NB4 (cell line): ENCODE data around the gene GNA12.

Experiments
- DNase-seq: peaks from one replicate; pipeline ENCODE4 v3.0.0; 2010; ENCODE audit warnings: low read depth
- H3K4me3 ChIP-seq: one replicate; pipeline ENCODE4 v1.5.1; 2011; ENCODE audit warnings: mild to moderate bottlenecking, low read depth, low read length, moderate library complexity
- CTCF ChIP-seq: IDR thresholded peaks from one replicate; pipeline ENCODE4 v1.5.1; 2012; ENCODE audit warnings: low read depth, low read length
- MAX ChIP-seq: IDR thresholded peaks from 2 replicates; pipeline ENCODE4 v1.6.1; 2011; ENCODE audit warnings: low read depth, low read length
- MYC ChIP-seq: IDR thresholded peaks from 2 replicates; pipeline ENCODE4 v1.6.1; 2011; ENCODE audit warnings: low read depth, low read length
- POLR2A ChIP-seq: IDR thresholded peaks from 2 replicates; pipeline ENCODE4 v1.6.1; 2011; ENCODE audit warnings: mild to moderate bottlenecking; ENCODE audit not compliant: insufficient read length; ENCODE audit errors: extremely low read depth

The GNA12 gene

GRCh38 chr7:2705371-2706096 is 138.6 kb downstream of the GNA12 start:
- TF ChIP-seq MYC (no peak), CTCF (no peak), POLR2A (no peak), MAX (no peak)
- DNase-seq, result no peak
- no peak overlapping the region for H3K4me3 ChIP-seq

- no peak overlapping the region for H3K4me3 ChIP-seq
- TF ChIP-seq POLR2A (no peak), MYC (no peak), MAX (no peak), CTCF (no peak)
- no peak for DNase-seq
Measured at GRCh38 chr7:2702594-2702957, 141.5 kb downstream of the GNA12 start.

GRCh38 chr7:2701832-2702593 is 142.1 kb downstream of the GNA12 start:
- H3K4me3 ChIP-seq, result no peak overlapping the region
- DNase-seq, result no peak
- TF ChIP-seq MAX, result no peak
- no peak for TF ChIP-seq CTCF
- TF ChIP-seq MYC, result no peak
- TF ChIP-seq POLR2A, result no peak

- H3K4me3 ChIP-seq, result no peak overlapping the region
- no peak for DNase-seq
- TF ChIP-seq POLR2A (no peak), MYC (no peak), MAX (no peak), CTCF (no peak)
Measured at GRCh38 chr7:2701424-2701823, 142.7 kb downstream of the GNA12 start.

GRCh38 chr7:2700141-2700850 is 143.8 kb downstream of the GNA12 start:
- TF ChIP-seq MAX, result no peak
- no peak for TF ChIP-seq CTCF
- no peak for DNase-seq
- H3K4me3 ChIP-seq, result no peak overlapping the region
